ENCODE data around the gene TMEM51. TPM values are rescaled to one million over a fixed set of nuclear protein-coding genes. Genes with fewer than 3 reads are reported as not detected.
A peak's percentile ranks its signal among the peaks of the same experiment; 100 is the strongest.

Gene TMEM51
- polyA plus RNA-seq, 1 donor (not counting 4 experiments of a cell fraction or from before 2014, with no cell fraction given) = 12.9 TPM

GRCh38 chr1:15128520-15129313 is 24.8 kb upstream of the TMEM51 start:
- Histone ChIP-seq H3K79me2 (ENCODE audit: control insufficient read depth, insufficient read depth, low read length) (no peaks in the 10 kb centered on the region), H3K9me1 (ENCODE audit: control insufficient read depth, extremely low read depth, insufficient read depth, low read length) (no peaks in the 10 kb centered on the region), H3K4me3 (ENCODE audit: control insufficient read depth in 2 of 3, extremely low read depth in 1 of 3, insufficient read depth in 2 of 3, low read depth in 1 of 3, low read length in 3 of 3) (no peak overlapping the region), H4K20me1 (ENCODE audit: control insufficient read depth, extremely low read depth, insufficient read depth, low read length) (no peaks in the 10 kb centered on the region), H3K4me2 (ENCODE audit: control insufficient read depth, extremely low read depth, insufficient read depth, low read depth, low read length) (no peak overlapping the region), H3K9ac (ENCODE audit: control insufficient read depth, extremely low read depth, insufficient read depth, low read length) (no peak overlapping the region), H3K36me3 (ENCODE audit: control insufficient read depth in 2 of 2, extremely low read depth in 1 of 2, insufficient read depth in 2 of 2, low read length in 2 of 2) (no peaks in the 10 kb centered on the region), H3K4me1 (ENCODE audit: control insufficient read depth, extremely low read depth, insufficient read depth, low read length) (no peaks in the 10 kb centered on the region), H2AFZ (ENCODE audit: control insufficient read depth, low read length) (no peak overlapping the region), H3K27ac (ENCODE audit: control insufficient read depth, insufficient read depth, low read length) (no peak overlapping the region), H3K27me3 (ENCODE audit: control insufficient read depth, extremely low read depth, insufficient read depth, low read length) (no peaks in the 10 kb centered on the region), H3K9me3 (ENCODE audit: control insufficient read depth, low read depth, low read length) (no peaks in the 10 kb centered on the region)
- dilution Hi-C loops (cut with MboI; ENCODE audit: extremely low pct_ligation_motif_present, low sequenced_read_pairs) = no loop called here
- no peak for TF ChIP-seq EZH2 (IDR thresholded peaks at IDR 0.05; ENCODE audit: low read length)
- TF ChIP-seq, protein P1, sequence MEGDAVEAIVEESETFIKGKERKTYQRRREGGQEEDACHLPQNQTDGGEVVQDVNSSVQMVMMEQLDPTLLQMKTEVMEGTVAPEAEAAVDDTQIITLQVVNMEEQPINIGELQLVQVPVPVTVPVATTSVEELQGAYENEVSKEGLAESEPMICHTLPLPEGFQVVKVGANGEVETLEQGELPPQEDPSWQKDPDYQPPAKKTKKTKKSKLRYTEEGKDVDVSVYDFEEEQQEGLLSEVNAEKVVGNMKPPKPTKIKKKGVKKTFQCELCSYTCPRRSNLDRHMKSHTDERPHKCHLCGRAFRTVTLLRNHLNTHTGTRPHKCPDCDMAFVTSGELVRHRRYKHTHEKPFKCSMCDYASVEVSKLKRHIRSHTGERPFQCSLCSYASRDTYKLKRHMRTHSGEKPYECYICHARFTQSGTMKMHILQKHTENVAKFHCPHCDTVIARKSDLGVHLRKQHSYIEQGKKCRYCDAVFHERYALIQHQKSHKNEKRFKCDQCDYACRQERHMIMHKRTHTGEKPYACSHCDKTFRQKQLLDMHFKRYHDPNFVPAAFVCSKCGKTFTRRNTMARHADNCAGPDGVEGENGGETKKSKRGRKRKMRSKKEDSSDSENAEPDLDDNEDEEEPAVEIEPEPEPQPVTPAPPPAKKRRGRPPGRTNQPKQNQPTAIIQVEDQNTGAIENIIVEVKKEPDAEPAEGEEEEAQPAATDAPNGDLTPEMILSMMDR (optimal IDR thresholded peaks at IDR 0.05 in 1 of 3, IDR thresholded peaks at IDR 0.05 in 1 of 3, conservative IDR thresholded peaks at IDR 0.05 in 1 of 3; ENCODE audit: extremely low read depth in 1 of 3, insufficient read depth in 2 of 3, low read length in 3 of 3) = peak; percentile 86 to 96 (median 91)
- peak; percentile 76 for FAIRE-seq
- DNase-seq (ENCODE audit: low read depth, low spot score) = no peak

DNA sequence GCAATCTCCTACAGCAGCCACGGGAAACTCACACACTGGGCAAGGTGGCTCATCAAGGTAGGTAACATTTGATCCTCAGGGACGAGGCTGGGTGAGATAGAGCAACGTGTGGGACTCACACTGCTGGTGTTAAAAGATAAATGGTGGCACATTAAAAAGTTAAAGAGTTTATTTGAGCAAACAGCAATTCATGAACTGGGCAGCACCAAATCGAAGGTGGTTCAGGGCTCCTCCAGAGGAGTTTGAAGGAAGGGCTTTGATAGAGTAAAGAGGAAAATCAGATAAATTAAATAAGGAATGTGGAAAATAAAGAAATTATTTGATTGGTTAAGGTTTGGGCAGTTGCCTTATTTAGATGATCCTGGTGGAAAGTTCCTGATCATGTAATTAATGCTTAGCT is 23.6 kb upstream of the TMEM51 start:
- Histone ChIP-seq H4K20me1 (ENCODE audit: control insufficient read depth, extremely low read depth, insufficient read depth, low read length) (no peaks in the 10 kb centered on the region), H3K4me3 (ENCODE audit: control insufficient read depth in 2 of 3, extremely low read depth in 1 of 3, insufficient read depth in 2 of 3, low read depth in 1 of 3, low read length in 3 of 3) (no peak overlapping the region), H2AFZ (ENCODE audit: control insufficient read depth, low read length) (no peak overlapping the region), H3K27me3 (ENCODE audit: control insufficient read depth, extremely low read depth, insufficient read depth, low read length) (no peaks in the 10 kb centered on the region), H3K9ac (ENCODE audit: control insufficient read depth, extremely low read depth, insufficient read depth, low read length) (no peak overlapping the region), H3K9me3 (ENCODE audit: control insufficient read depth, low read depth, low read length) (no peaks in the 10 kb centered on the region), H3K79me2 (ENCODE audit: control insufficient read depth, insufficient read depth, low read length) (no peaks in the 10 kb centered on the region), H3K9me1 (ENCODE audit: control insufficient read depth, extremely low read depth, insufficient read depth, low read length) (no peaks in the 10 kb centered on the region), H3K36me3 (ENCODE audit: control insufficient read depth in 2 of 2, extremely low read depth in 1 of 2, insufficient read depth in 2 of 2, low read length in 2 of 2) (no peaks in the 10 kb centered on the region), H3K4me2 (ENCODE audit: control insufficient read depth, extremely low read depth, insufficient read depth, low read depth, low read length) (no peak overlapping the region), H3K27ac (ENCODE audit: control insufficient read depth, insufficient read depth, low read length) (no peak overlapping the region), H3K4me1 (ENCODE audit: control insufficient read depth, extremely low read depth, insufficient read depth, low read length) (no peaks in the 10 kb centered on the region)
- DNase-seq (ENCODE audit: low read depth, low spot score) (no peak), FAIRE-seq (no peak)
- TF ChIP-seq, protein P1 (optimal IDR thresholded peaks at IDR 0.05 in 1 of 3, IDR thresholded peaks at IDR 0.05 in 1 of 3, conservative IDR thresholded peaks at IDR 0.05 in 1 of 3; ENCODE audit: extremely low read depth in 1 of 3, insufficient read depth in 2 of 3, low read length in 3 of 3) = no peak
- TF ChIP-seq EZH2 (IDR thresholded peaks at IDR 0.05; ENCODE audit: low read length) = no peak
- dilution Hi-C loops (cut with MboI; ENCODE audit: extremely low pct_ligation_motif_present, low sequenced_read_pairs) = no loop called here

Data from keratinocyte (primary cell).